Activated CD4-positive, alpha-beta T cell treated with anti-CD3 and anti-CD28 coated beads for 24 hours (primary cell): ENCODE data around the gene ODF2L.
"Not testable (repeated sequence)": the region's sequence is repeated elsewhere in the genome, so short reads cannot be mapped to it uniquely, and the experiment has no call there.

ENCODE experiments used
- DNase-seq, 2 donors: peaks; one replicate each; pipeline ENCODE4 v3.0.0-alpha.2; 2020; ENCODE audit warnings: low read depth in 2 of 2

ODF2L gene

DNA sequence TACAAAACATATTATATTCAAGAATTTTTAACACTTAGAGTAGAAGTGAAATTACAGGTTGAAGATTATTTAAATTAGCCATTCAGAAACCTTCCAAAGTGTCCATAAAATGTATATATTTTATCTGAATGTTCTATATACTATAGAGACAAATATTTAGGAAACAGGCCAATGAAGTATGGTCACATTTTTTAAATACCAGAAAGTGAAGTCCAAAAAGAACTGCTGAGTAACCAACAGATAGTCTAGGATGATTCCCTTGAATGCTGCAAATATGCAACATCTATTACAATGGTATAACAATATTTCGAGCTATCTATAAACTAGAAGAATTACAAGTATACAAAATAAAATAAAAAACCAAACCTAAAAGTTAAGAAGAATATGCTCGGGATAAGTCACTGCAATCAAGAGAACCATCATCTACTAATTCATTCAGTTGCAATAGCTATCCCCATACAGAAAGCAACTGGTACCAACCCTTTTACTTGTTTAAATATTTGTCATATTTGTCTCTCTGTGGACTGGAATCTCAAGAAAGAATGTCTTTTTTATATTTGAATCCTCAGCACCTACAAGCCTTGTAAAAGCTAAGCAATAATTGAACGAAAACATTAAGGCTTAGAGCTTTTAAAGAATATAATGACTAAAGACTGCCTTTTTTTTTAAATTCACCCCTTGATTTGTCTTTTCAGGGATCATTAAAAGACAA is 8.1 kb downstream of the ODF2L start:
- DNase-seq: no peak

GRCh38 chr1:86382878-86383277 is 13.2 kb downstream of the ODF2L start:
- no peak for DNase-seq

DNA sequence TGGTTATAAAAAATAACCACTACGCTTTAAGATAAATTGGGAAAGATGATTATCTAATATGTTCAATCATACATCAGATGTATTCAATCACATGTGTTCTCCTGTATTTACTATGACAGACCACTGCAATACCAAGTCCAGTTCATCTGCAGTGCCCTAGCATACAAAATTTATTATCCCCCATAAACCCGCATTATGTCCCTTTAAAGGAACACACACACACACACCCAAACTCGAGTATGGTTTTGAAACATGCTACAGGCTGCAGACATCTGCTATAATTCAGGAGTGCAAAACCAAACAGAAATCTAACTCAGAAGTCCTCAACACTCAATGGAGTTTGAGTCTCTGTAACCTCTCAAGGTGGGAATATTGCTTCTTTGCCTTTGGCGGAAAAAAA is 14.9 kb downstream of the ODF2L start:
- no peak for DNase-seq

- no peak for DNase-seq
Measured at GRCh38 chr1:86380257-86380861, 15.8 kb downstream of the ODF2L start.

- no peak for DNase-seq
Measured at GRCh38 chr1:86378813-86379212, 17.3 kb downstream of the ODF2L start.

DNA sequence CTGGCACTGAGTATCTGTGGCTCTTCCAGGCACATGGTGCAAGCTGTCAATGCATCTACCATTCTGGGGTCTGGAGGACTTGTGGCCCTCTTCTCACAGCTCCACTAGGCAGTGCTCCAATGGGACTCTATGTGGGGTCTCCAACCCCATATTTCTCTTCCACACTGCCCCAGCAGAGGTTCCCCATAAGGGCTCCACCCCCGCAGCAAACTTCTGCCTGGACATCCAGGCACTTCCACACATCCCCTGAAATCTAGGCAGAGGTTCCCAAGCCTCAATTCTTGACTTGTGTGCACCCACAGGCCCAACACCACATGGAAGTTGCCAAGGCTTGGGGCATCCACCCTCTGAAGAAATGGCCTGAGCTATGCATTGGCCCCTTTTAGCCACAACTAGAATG is 18.8 kb downstream of the ODF2L start:
- DNase-seq: no peak

DNA sequence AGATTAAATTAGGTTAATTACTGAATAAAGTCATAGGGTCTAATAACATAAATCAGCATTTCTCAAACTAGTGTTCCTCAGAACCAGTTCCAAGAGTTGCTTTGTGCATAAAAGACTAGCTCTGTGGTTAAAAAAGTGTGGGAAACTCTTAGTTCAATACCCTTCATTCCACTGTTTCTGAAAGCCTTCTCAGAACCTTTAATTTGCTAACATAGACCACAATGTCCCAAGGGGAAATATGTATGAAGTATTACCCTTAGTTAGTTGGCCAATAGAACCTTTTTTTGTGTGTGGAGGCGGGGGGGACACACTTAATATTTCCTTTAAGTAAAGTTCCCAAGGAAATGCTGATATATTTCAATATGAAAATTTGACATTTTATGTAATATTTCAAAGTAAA is 20.4 kb downstream of the ODF2L start:
- no peak for DNase-seq

DNA sequence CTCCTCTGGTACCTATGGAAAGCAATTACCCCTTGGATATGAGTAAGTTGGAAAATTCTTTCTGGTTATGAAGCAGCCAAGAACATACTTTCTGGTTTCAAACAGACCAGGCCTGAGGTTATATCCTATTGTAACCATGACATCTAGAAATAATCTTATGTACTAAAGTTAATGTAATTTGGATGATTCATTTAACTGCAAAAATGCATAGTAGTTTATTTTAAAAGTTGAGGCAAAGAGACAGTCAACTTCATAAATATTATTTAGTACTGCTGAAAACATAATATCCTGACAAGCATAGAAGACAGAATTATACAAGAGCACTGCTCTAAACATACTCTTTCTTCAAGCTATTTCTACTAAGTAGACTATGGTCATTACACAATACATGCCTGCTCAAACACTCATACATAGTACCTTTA is 25.5 kb downstream of the ODF2L start:
- DNase-seq: no peak

GRCh38 chr1:86365896-86366295 is 30.2 kb downstream of the ODF2L start:
- DNase-seq: no peak

DNA sequence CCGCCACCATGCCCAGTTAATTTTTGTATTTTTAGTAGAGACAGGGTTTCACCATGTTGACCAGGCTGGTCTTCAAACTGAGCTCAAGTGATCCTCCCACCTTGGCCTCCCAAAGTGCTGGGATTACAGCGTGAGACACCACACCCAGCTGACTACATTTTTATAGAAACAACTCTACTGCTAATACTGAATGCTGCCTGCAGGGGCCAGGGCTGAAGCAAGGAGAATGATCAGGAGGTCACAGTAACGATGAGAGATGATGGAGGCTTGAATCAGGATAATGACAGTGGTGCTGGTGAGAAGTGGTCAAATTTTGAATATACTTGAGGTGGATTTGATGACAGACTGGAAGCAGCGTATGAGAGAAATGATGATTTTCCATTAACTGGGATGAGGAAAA is 33.3 kb downstream of the ODF2L start:
- no peak for DNase-seq

DNA sequence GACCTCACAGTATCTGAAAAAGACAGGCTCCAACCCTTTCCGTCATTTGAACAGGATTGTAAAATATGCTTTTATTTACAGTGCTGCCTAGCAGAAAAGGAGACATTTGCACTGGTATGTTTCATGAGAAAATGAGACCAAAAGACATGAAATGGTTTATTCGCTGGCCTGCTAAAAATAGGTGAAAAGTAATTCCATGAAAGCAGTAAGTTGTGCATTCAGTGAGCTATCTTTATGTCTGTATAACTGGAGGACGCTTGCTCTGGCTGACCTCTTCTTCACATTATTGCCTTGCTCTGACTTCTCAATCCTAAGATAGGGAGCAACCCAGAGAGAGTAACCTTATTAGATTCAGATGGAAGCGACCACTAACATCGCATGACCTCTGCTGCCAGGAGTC is 38.3 kb downstream of the ODF2L start:
- no peak for DNase-seq

DNA sequence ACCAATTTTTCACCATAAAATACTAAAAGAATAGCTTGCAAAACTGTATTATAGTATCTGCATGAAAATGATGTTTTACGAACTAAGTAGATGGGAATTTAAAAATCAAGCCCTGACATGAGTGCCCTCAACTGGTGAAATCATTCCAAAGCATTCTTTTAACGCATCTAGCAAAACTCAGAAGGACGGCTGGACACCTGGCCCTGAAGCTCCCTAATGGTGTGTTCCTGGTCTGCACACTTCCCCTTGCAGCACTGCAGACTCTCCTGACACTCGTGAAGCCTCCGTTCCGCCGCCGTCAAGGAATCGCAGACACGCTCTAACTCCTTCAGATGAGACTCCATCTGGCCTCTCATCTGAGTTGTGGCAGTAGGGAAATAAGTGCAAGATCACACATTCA is 39.9 kb downstream of the ODF2L start:
- no peak for DNase-seq

GRCh38 chr1:86352086-86352485 is 44.0 kb downstream of the ODF2L start:
- DNase-seq: no peak

DNA sequence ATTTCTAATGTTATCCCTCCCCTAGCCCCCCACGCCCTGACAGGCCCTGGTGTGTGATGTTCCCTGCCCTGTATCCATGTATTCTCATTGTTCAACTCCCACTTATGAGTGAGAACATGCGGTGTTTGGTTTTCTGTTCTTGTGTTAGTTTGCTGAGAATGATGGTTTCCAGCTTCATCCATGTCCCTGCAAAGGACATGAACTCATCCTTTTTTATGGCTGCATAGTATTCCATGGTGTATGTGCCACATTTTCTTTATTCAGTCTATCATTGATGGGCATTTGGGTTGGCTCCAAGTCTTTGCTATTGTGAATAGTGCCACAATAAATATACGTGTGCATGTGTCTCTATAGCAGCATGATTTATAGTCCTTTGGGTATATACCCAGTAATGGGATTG is 45.9 kb downstream of the ODF2L start:
- DNase-seq: not testable (repeated sequence)

GRCh38 chr1:86346388-86346787 is 49.7 kb downstream of the ODF2L start:
- no peak for DNase-seq

GRCh38 chr1:86345042-86345441 is 51.1 kb downstream of the ODF2L start:
- DNase-seq: no peak

- DNase-seq: no peak
Measured at GRCh38 chr1:86339906-86340305, 56.2 kb downstream of the ODF2L start.

- no peak for DNase-seq
Measured at GRCh38 chr1:86339014-86339812, 56.9 kb downstream of the ODF2L start.

- DNase-seq: no peak
Measured at GRCh38 chr1:86335916-86336315, 60.2 kb downstream of the ODF2L start.

DNA sequence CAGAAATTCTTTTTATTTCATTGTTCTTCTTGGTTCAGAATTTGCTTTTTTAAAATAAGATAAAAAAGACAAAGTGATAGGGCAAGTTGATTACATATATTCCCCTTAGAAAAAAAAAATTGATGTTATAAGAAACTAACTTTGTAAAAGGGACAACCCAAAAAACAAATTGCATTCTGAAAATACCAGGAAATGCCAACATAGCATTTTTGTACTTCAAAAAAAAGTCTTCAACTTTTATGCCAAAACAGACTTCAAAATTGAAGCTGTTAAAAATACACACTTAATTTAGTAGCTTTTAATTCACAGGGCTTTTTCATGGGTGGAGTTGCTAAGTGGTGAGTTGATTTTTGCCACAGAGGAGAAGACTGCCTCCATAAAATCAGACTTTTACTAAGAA is 70.9 kb downstream of the ODF2L start:
- DNase-seq: no peak

DNA sequence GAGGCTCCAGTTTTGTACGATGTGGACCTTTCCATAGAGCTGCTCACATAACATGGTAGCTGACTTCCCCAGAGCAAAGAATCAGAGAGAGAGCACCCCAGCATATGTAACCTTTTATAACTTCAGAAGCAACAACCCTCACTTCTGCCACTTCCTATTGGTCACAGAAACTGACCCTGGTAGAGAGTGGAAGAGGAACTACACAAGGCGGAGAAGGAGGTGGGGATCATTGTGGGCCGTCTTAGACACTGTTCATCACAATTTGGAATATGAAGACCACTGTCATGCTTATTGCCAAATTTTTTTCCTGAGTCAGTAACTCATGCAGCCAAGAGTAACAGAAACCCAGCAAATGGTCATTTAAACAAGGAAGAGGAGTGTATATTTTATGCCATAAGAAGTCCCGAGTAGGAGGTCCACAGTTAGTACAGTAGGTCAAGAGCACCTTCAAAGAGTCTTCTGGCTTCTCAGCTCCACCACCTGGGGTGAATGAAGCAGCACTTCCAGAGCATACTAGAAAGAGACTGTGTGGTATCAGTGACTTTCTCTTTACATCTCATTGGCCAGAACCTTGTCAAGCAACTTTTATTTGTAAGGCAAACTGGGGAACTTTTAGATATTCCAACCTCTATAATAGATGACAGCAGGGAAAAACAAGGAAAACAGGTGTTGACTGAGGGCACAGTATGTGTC is 71.8 kb downstream of the ODF2L start:
- DNase-seq: no peak

DNA sequence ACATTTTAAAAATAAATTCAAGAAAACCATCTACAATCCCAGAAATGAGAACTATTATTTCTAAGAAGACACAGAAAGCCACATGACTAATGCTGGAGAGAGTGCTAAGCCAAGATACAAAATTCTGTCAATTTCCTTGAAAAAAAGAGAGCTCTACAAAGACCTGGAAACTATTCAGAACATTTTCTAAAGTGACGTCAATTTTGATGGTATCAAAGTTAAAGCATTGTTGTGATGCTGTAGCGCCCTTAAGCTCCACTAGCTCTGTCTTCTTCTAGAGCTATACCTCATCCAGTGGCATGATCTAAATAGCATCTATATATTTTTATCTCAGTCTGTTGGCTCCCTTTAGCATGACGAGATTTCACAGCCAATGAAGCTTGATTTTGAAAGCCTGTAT is 73.9 kb downstream of the ODF2L start:
- no peak for DNase-seq
